ENCODE measurements around the gene SASH1. TPM values are rescaled to one million over a fixed set of nuclear protein-coding genes. Genes with fewer than 3 reads are reported as not detected.

SASH1 gene
- total RNA-seq, 1 experiment from 2014 or later, result 33.2 TPM

GRCh38 chr6:148508401-148509041 is 165.9 kb downstream of the SASH1 start:
- no peak overlapping the region for H3K14ac ChIP-seq (ENCODE audit: insufficient read depth, low read length)
- H3K9me3 ChIP-seq (ENCODE audit: control insufficient read depth, low read depth, low read length), result no peaks in the 10 kb centered on the region
- no peak for TF ChIP-seq CTCF (conservative IDR thresholded peaks at IDR 0.05)
- H4K8ac ChIP-seq (replicated peaks; ENCODE audit: insufficient read length, low read depth, low read length), result no peak overlapping the region
- peaks cover 0 to 2% (median 0%) of the 10 kb centered on the region in 3 experiments; a peak in 3 of 7 replicates for H3K36me3 Mint-ChIP-seq (ENCODE audit: insufficient read depth in 1 of 3, low read depth in 3 of 3)
- H2BK20ac ChIP-seq (ENCODE audit: low read depth, low read length, poor library complexity, severe bottlenecking), result no peak overlapping the region
- H3K79me2 ChIP-seq (ENCODE audit: insufficient read depth, low read length), result no peaks in the 10 kb centered on the region
- H3K4me1 Mint-ChIP-seq, result peaks cover 28 to 35% of the 10 kb centered on the region in 2 experiments
- H2BK15ac ChIP-seq (ENCODE audit: low read depth, low read length), result no peak overlapping the region
- no peak overlapping the region for H3K4me2 ChIP-seq (ENCODE audit: insufficient read depth, insufficient read length, low read length)
- no peak overlapping the region for H2BK120ac ChIP-seq (ENCODE audit: low read depth, low read length, poor library complexity, severe bottlenecking)
- H3K27ac ChIP-seq (ENCODE audit: insufficient read length, low read depth, low read length), result no peak overlapping the region
- WGBS (ENCODE audit: extremely low coverage, insufficient read length, low lambda C conversion rate), result no CpG with 5 or more reads among the region's 14 CpGs
- H3K79me1 ChIP-seq (ENCODE audit: insufficient read depth, low read depth, low read length, poor library complexity, severe bottlenecking), result no peaks in the 10 kb centered on the region
- H3K18ac ChIP-seq (ENCODE audit: insufficient read length, low read depth, low read length), result no peak overlapping the region
- H3K56ac ChIP-seq (ENCODE audit: insufficient read length, low read depth, low read length), result no peak overlapping the region
- H3K9me3 Mint-ChIP-seq, result no peaks in the 10 kb centered on the region
- no peaks in the 10 kb centered on the region for H3K23me2 ChIP-seq (ENCODE audit: insufficient read length, low read depth, low read length, poor library complexity, severe bottlenecking)
- no peak overlapping the region for H2BK12ac ChIP-seq (ENCODE audit: insufficient read length, low read depth, low read length)
- H3K9ac ChIP-seq (ENCODE audit: extremely low read depth, insufficient read length, low read length), result no peak overlapping the region
- no peak overlapping the region for H3K23ac ChIP-seq (ENCODE audit: insufficient read length, low read depth, low read length)
- H3K27ac Mint-ChIP-seq, result peak overlapping the region; percentile 68 to 92 (median 92)
- H3T11ph ChIP-seq (ENCODE audit: low read length), result no peak overlapping the region
- H3K4me3 Mint-ChIP-seq, result peak overlapping the region in 1 of 2 experiments; percentile 22; a peak in 1 of 5 replicates
- no peak overlapping the region for H2BK5ac ChIP-seq (ENCODE audit: insufficient read length, low read length)
- no peaks in the 10 kb centered on the region for H4K20me1 ChIP-seq (ENCODE audit: control insufficient read depth, insufficient read depth, insufficient read length)
- H2AFZ ChIP-seq (ENCODE audit: low read length), result no peak overlapping the region
- H3K27me3 ChIP-seq (ENCODE audit: insufficient read depth, low read length), result no peaks in the 10 kb centered on the region
- H3K4ac ChIP-seq (ENCODE audit: low read depth, low read length), result no peak overlapping the region
- no peak overlapping the region for H4K91ac ChIP-seq (ENCODE audit: insufficient read length, low read depth, low read length)
- H3K27me3 Mint-ChIP-seq (ENCODE audit: low read depth), result no peaks in the 10 kb centered on the region
- H2AK5ac ChIP-seq (ENCODE audit: insufficient read length, low read length), result no peak overlapping the region
- H4K5ac ChIP-seq (ENCODE audit: insufficient read length, low read depth, low read length), result no peak overlapping the region
- no peak for DNase-seq
- H3K4me1 ChIP-seq (ENCODE audit: insufficient read depth, low read length), result peaks cover 10% of the 10 kb centered on the region
